HepG2 (cell line): ENCODE results near the gene WBP1. TPM values are rescaled to one million over a fixed set of nuclear protein-coding genes. Genes with fewer than 3 reads are reported as not detected.

Experiments used
- CC2D1A ChIP-seq: sonication (generic); formaldehyde crosslinking; IDR thresholded peaks from 2 replicates; pipeline ENCODE4 v1.8.1; 2023; ENCODE audit warnings: mild to moderate bottlenecking, missing genetic modification reagents
- EED ChIP-seq: sonication (generic); formaldehyde crosslinking; IDR thresholded peaks from 2 replicates; pipeline ENCODE4 v1.5.0; 2020; ENCODE audit warnings: mild to moderate bottlenecking, missing genetic modification reagents
- ESRRA ChIP-seq: sonication (generic); formaldehyde crosslinking; IDR thresholded peaks from 2 replicates; pipeline ENCODE4 v1.5.1; 2020; ENCODE audit warnings: mild to moderate bottlenecking, low read depth, missing genetic modification reagents
- MIXL1 ChIP-seq: IDR thresholded peaks from 2 replicates; pipeline ENCODE4 v1.6.1; 2016
- NFYB ChIP-seq: sonication (generic); formaldehyde crosslinking; IDR thresholded peaks from 2 replicates; pipeline ENCODE4 v1.4.0; 2020; ENCODE audit warnings: missing genetic modification reagents
- NONO ChIP-seq, 2 experiments: fragments of 450-650 bp in 1 of 2; sonication (generic) in 1 of 2; formaldehyde crosslinking in 1 of 2; IDR thresholded peaks in 1 of 2; conservative IDR thresholded peaks in 1 of 2; 2 replicates each; pipeline versions ENCODE4 v1.6.1 to v1.8.0; 2017 to 2022; ENCODE audit warnings: mild to moderate bottlenecking in 1 of 2, missing genetic modification reagents in 1 of 2, moderate library complexity in 1 of 2
- NR2F1 ChIP-seq, 2 experiments: fragments of 450-650 bp in 1 of 2; formaldehyde crosslinking in 1 of 2; IDR thresholded peaks; 2 replicates each; pipeline versions ENCODE4 v1.5.0 to v1.6.1; 2016 to 2020; ENCODE audit warnings: mild to moderate bottlenecking in 1 of 2, missing compliant biosample characterization in 1 of 2, missing genetic modification reagents in 1 of 2, moderate library complexity in 1 of 2
- POGZ ChIP-seq: sonication (generic); formaldehyde crosslinking; IDR thresholded peaks from 2 replicates; pipeline ENCODE4 v1.4.0; 2020; ENCODE audit warnings: mild to moderate bottlenecking, missing genetic modification reagents
- RELA ChIP-seq: sonication (generic); formaldehyde crosslinking; IDR thresholded peaks from 2 replicates; pipeline ENCODE4 v1.4.0; 2020; ENCODE audit warnings: missing genetic modification reagents
- STAT5B ChIP-seq: sonication (generic); formaldehyde crosslinking; IDR thresholded peaks from 2 replicates; pipeline ENCODE4 v1.4.0; 2020; ENCODE audit warnings: missing genetic modification reagents
- ZFP62 ChIP-seq: sonication (generic); formaldehyde crosslinking; IDR thresholded peaks from 2 replicates; pipeline ENCODE4 v1.4.0; 2020; ENCODE audit warnings: missing genetic modification reagents
- ZNF160 ChIP-seq: sonication (generic); formaldehyde crosslinking; IDR thresholded peaks from 2 replicates; pipeline ENCODE4 v1.8.0; 2022; ENCODE audit warnings: mild to moderate bottlenecking, inconsistent platforms, missing genetic modification reagents
- ZNF562 ChIP-seq: sonication (generic); formaldehyde crosslinking; IDR thresholded peaks from 2 replicates; pipeline ENCODE4 v1.8.0; 2022; ENCODE audit warnings: missing genetic modification reagents, borderline replicate concordance
- ZNF563 ChIP-seq: sonication (generic); formaldehyde crosslinking; IDR thresholded peaks from 2 replicates; pipeline ENCODE4 v1.8.0; 2022; ENCODE audit warnings: mild to moderate bottlenecking, moderate library complexity, missing genetic modification reagents
- ZNF570 ChIP-seq: sonication (generic); formaldehyde crosslinking; IDR thresholded peaks from 2 replicates; pipeline ENCODE4 v1.4.0; 2020; ENCODE audit warnings: mild to moderate bottlenecking, missing genetic modification reagents, borderline replicate concordance
- ZNF780A ChIP-seq: sonication (generic); formaldehyde crosslinking; IDR thresholded peaks from 2 replicates; pipeline ENCODE4 v1.8.0; 2022; ENCODE audit warnings: mild to moderate bottlenecking, missing genetic modification reagents, moderate library complexity
- polyA plus RNA-seq, 8 experiments: library from polyadenylated mRNA; depleted of rRNA in 3 of 8; stranded (reverse) in 7 of 8; unstranded in 1 of 8; fragments of >200 nt; fragmentation: Illumina TruSeq in 4 of 8; extraction: Trizol in 4 of 8; gene quantifications; 2 replicates each; pipeline versions ENCODE4 v1.2.1 to v1.2.3, GENCODE V29; 2011 to 2016; ENCODE audit warnings: low read depth in 4 of 8, missing spikeins in 1 of 8, mixed read lengths in 1 of 8; ENCODE audit not compliant: insufficient read depth in 1 of 8
- total RNA-seq, 5 experiments: library from RNA; depleted of rRNA; stranded (reverse); fragments of >200 nt; fragmentation: Illumina TruSeq; extraction: Trizol; gene quantifications; 2 replicates each; pipeline ENCODE4 v1.2.3, GENCODE V29; 2016; ENCODE audit warnings: low read depth in 1 of 5
- TF ChIP-seq, protein P1 (sequence below): sonication (generic); formaldehyde crosslinking; IDR thresholded peaks from 2 replicates; pipeline ENCODE4 v1.5.0; 2020; ENCODE audit warnings: mild to moderate bottlenecking, low read depth, missing genetic modification reagents, borderline replicate concordance
- TF ChIP-seq, protein P2 (sequence below): sonication (generic); formaldehyde crosslinking; IDR thresholded peaks from 2 replicates; pipeline ENCODE4 v1.4.0; 2020; ENCODE audit warnings: missing genetic modification reagents, borderline replicate concordance
- TF ChIP-seq, protein P3 (sequence below): IDR thresholded peaks from 2 replicates; pipeline ENCODE4 v1.6.1; 2016; ENCODE audit warnings: missing compliant biosample characterization, missing genetic modification reagents, borderline replicate concordance
- TF ChIP-seq, protein P4 (sequence below): sonication (generic); formaldehyde crosslinking; IDR thresholded peaks from 2 replicates; pipeline ENCODE4 v1.4.0; 2020; ENCODE audit warnings: missing genetic modification reagents, borderline replicate concordance

WBP1 gene
- total and polyA plus RNA-seq, 2 of the 13 experiments (the other 11 are each of a cell fraction or from before 2014, with no cell fraction given): 38.8 to 85.7 TPM

DNA sequence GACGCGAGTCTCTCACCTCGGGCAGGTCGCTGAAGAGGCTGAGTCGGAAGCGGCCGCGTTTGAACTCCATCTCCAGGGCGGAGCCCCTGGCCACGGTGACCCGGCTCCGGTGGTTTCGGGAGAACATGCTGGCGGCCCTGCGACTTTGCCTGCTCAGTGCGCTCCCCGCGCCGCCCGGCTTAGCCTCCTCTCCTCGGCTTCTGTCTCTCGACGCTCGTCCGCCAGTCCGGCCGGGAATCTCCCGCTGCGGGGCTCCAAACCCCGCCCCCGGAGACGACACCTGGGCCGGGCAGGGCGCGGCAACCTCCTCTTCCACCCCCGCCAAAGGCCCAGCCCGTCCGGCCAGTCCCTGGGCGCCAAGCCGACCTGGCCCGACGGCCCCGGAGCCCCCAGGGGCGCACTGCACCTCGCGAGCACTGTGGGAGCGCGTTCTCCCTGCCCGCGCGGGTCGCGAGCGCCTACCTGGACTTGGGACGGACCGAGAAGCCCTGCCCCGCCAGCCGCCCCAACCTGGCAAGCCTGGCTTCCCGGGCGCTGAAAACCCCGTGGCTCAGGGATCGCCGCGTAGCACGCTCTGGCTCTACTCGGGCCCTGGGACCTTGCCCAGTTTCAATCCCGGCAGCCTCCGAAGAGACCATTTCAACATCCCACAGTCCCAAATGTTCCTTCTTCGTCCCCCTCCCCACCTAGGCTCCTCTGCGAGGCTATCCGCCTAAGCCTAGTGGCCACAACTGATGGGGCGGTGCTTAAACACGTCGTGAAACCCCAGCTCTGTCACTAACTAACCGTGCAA is 16.4 kb upstream of the WBP1 start, which contains the start of gene RTKN (continued):
- TF ChIP-seq, protein P1, sequence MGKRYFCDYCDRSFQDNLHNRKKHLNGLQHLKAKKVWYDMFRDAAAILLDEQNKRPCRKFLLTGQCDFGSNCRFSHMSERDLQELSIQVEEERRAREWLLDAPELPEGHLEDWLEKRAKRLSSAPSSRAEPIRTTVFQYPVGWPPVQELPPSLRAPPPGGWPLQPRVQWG (CRISPR knock-in tag): no peak
- TF ChIP-seq ZNF563 (CRISPR knock-in tag) (peak; percentile 67; the same call in 1 of the 2 replicates), ZFP62 (0 out of 2 replicates have a peak, but pooled peaks have one; percentile 77), POGZ (CRISPR knock-in tag) (no peak), ZNF160 (peak; percentile 19; the same call in 1 of the 2 replicates), ESRRA (CRISPR knock-in tag) (peak; percentile 55; the same call in 1 of the 2 replicates), ZNF570 (CRISPR knock-in tag) (no peak; the same call in 1 of the 2 replicates), STAT5B (CRISPR knock-in tag) (no peak; the same call in 1 of the 2 replicates), NR2F1 (CRISPR knock-in tag; IDR thresholded peaks at IDR 0.05) (no peak), RELA (CRISPR knock-in tag) (0 out of 2 replicates have a peak, but pooled peaks have one; percentile 38), NONO (IDR thresholded peaks at IDR 0.05) (no peak), NONO (CRISPR knock-in tag; conservative IDR thresholded peaks at IDR 0.05) (peak; percentile 92), ZNF562 (CRISPR knock-in tag) (no peak), NFYB (CRISPR knock-in tag) (peak; percentile 56; the same call in 1 of the 2 replicates), CC2D1A (CRISPR knock-in tag) (peak; percentile 85; the same call in 1 of the 2 replicates), EED (CRISPR knock-in tag) (peak; percentile 90; the same call in 1 of the 2 replicates), MIXL1 (CRISPR knock-in tag) (peak; percentile 95; the same call in 1 of the 2 replicates), ZNF780A (CRISPR knock-in tag) (no peak)
- TF ChIP-seq, protein P2, sequence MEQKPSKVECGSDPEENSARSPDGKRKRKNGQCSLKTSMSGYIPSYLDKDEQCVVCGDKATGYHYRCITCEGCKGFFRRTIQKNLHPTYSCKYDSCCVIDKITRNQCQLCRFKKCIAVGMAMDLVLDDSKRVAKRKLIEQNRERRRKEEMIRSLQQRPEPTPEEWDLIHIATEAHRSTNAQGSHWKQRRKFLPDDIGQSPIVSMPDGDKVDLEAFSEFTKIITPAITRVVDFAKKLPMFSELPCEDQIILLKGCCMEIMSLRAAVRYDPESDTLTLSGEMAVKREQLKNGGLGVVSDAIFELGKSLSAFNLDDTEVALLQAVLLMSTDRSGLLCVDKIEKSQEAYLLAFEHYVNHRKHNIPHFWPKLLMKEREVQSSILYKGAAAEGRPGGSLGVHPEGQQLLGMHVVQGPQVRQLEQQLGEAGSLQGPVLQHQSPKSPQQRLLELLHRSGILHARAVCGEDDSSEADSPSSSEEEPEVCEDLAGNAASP: no peak; the same call in none of the 2 replicates
- TF ChIP-seq, protein P3, sequence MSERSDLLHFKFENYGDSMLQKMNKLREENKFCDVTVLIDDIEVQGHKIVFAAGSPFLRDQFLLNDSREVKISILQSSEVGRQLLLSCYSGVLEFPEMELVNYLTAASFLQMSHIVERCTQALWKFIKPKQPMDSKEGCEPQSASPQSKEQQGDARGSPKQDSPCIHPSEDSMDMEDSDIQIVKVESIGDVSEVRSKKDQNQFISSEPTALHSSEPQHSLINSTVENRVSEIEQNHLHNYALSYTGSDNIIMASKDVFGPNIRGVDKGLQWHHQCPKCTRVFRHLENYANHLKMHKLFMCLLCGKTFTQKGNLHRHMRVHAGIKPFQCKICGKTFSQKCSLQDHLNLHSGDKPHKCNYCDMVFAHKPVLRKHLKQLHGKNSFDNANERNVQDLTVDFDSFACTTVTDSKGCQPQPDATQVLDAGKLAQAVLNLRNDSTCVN (CRISPR knock-in tag): 0 out of 2 replicates have a peak, but pooled peaks have one; percentile 59
- TF ChIP-seq, protein P4, sequence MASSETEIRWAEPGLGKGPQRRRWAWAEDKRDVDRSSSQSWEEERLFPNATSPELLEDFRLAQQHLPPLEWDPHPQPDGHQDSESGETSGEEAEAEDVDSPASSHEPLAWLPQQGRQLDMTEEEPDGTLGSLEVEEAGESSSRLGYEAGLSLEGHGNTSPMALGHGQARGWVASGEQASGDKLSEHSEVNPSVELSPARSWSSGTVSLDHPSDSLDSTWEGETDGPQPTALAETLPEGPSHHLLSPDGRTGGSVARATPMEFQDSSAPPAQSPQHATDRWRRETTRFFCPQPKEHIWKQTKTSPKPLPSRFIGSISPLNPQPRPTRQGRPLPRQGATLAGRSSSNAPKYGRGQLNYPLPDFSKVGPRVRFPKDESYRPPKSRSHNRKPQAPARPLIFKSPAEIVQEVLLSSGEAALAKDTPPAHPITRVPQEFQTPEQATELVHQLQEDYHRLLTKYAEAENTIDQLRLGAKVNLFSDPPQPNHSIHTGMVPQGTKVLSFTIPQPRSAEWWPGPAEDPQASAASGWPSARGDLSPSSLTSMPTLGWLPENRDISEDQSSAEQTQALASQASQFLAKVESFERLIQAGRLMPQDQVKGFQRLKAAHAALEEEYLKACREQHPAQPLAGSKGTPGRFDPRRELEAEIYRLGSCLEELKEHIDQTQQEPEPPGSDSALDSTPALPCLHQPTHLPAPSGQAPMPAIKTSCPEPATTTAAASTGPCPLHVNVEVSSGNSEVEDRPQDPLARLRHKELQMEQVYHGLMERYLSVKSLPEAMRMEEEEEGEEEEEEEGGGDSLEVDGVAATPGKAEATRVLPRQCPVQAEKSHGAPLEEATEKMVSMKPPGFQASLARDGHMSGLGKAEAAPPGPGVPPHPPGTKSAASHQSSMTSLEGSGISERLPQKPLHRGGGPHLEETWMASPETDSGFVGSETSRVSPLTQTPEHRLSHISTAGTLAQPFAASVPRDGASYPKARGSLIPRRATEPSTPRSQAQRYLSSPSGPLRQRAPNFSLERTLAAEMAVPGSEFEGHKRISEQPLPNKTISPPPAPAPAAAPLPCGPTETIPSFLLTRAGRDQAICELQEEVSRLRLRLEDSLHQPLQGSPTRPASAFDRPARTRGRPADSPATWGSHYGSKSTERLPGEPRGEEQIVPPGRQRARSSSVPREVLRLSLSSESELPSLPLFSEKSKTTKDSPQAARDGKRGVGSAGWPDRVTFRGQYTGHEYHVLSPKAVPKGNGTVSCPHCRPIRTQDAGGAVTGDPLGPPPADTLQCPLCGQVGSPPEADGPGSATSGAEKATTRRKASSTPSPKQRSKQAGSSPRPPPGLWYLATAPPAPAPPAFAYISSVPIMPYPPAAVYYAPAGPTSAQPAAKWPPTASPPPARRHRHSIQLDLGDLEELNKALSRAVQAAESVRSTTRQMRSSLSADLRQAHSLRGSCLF (CRISPR knock-in tag): no peak; the same call in 1 of the 2 replicates
